ENCODE results near the gene PLPP3.

PLPP3 gene

DNA sequence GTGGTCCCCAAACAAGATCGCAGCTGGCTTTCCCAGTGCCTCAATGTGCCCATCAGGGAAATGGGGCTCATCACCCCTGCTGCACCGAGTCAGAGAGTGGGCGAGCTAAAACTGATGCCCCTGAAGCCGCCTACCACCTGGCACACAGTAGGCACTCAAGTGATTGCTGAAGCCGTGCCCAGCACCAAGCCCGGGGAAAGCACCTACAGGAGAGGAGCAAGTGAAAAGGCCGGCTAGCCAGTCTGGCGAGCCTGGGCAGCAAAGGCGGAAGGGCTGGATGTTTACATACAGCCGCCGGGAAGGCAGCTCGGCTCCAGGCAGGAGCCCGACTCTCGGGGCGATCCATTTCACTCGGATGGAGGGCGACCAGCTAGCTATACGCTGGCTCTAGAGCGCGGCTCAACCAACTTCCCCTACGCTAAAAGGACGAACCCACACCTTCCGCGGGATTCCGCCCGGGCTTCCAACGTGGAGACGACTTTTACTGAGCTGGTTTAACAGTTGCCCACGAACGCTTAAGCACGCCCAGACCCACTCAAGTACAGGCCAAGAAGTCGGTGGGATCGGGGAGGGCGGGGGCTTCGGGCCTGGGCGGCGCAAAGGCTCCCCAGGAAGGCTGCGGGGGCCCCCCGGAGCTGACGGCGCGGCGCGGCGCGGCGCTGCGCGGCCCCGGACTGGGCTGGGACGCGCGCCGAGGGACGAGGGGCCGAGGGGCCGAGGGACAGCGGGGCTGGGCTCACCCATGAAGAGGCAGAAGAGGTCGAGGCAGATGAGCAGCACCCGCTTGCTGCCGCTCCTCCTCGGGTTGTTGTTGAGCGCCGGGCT lies 1.0 kb downstream of the PLPP3 start:
- Histone ChIP-seq H3K27ac (ENCODE audit: extremely low read depth, low read depth, low read length) (peak overlapping the region; percentile 96), H3K4me3 (ENCODE audit: low read depth, low read length) (peak overlapping the region; percentile 91), H3K4me1 (ENCODE audit: control insufficient read depth, insufficient read depth, low read length) (peaks cover 10% of the 10 kb centered on the region), H3K36me3 (ENCODE audit: control insufficient read depth in 2 of 2, insufficient read depth in 1 of 2, low read length in 2 of 2) (no peaks in the 10 kb centered on the region), H3K9me3 (ENCODE audit: control insufficient read depth, insufficient read depth, low read depth, low read length) (no peaks in the 10 kb centered on the region)
- CTCF ChIA-PET: interaction anchor here (0.6 to 2.3 kb wide), 13 partner anchors 10 to 1469 kb away, joined by 3 to 9 read pairs (median 3); no protein-coding TSS in a partner anchor
- POLR2A ChIA-PET: interaction anchor here (0.5 to 2.1 kb wide), 4 partner anchors 46 to 241 kb away, joined by 3 to 7 read pairs (median 4); no protein-coding TSS in a partner anchor
- TF ChIP-seq, protein P1, sequence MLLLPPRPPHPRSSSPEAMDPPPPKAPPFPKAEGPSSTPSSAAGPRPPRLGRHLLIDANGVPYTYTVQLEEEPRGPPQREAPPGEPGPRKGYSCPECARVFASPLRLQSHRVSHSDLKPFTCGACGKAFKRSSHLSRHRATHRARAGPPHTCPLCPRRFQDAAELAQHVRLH (tag by site-specific recombination; IDR thresholded peaks at IDR 0.05): peak; percentile 80; the same call in 1 of the 2 replicates
- TF ChIP-seq YY2 (tag by site-specific recombination; IDR thresholded peaks at IDR 0.05) (no peak), ZNF223 (tag by site-specific recombination; IDR thresholded peaks at IDR 0.05) (no peak), GLI4 (tag by site-specific recombination; IDR thresholded peaks at IDR 0.05) (no peak), ZXDB (tag by site-specific recombination; IDR thresholded peaks at IDR 0.05) (peak; percentile 50; the same call in 1 of the 2 replicates), ZBTB44 (tag by site-specific recombination; IDR thresholded peaks at IDR 0.05) (no peak), ZBTB17 (tag by site-specific recombination; IDR thresholded peaks at IDR 0.05) (0 out of 2 replicates have a peak, but pooled peaks have one; percentile 18), ZNF175 (tag by site-specific recombination; IDR thresholded peaks at IDR 0.05) (no peak), ZBTB8A (tag by site-specific recombination; IDR thresholded peaks at IDR 0.05) (peak; percentile 23; the same call in 1 of the 2 replicates), ZSCAN16 (tag by site-specific recombination; IDR thresholded peaks at IDR 0.05) (no peak), ZNF169 (tag by site-specific recombination; IDR thresholded peaks at IDR 0.05) (no peak), ZNF18 (tag by site-specific recombination; IDR thresholded peaks at IDR 0.05) (0 out of 2 replicates have a peak, but pooled peaks have one; percentile 26), ZNF501 (tag by site-specific recombination; IDR thresholded peaks at IDR 0.05) (peak; percentile 74; the same call in 1 of the 2 replicates), ZNF155 (tag by site-specific recombination; IDR thresholded peaks at IDR 0.05) (no peak), ZNF843 (tag by site-specific recombination; IDR thresholded peaks at IDR 0.05) (no peak), GLIS2 (tag by site-specific recombination; IDR thresholded peaks at IDR 0.05) (peak; percentile 26; the same call in 1 of the 2 replicates), ZBTB48 (tag by site-specific recombination; IDR thresholded peaks at IDR 0.05) (no peak), ZNF335 (tag by site-specific recombination; conservative IDR thresholded peaks at IDR 0.05) (peak; percentile 70), GLIS1 (tag by site-specific recombination; IDR thresholded peaks at IDR 0.05) (peak; percentile 57; the same call in 1 of the 2 replicates), SALL2 (tag by site-specific recombination; IDR thresholded peaks at IDR 0.05; ENCODE audit: borderline replicate concordance) (no peak), PRDM6 (tag by site-specific recombination; IDR thresholded peaks at IDR 0.05) (no peak), PRDM4 (tag by site-specific recombination; IDR thresholded peaks at IDR 0.05) (no peak), TRIM28 (IDR thresholded peaks at IDR 0.05; ENCODE audit: borderline replicate concordance, low read length) (peak; percentile 13; the same call in 1 of the 2 replicates), ZFP69B (tag by site-specific recombination; IDR thresholded peaks at IDR 0.05) (no peak), ZNF2 (tag by site-specific recombination; IDR thresholded peaks at IDR 0.05) (peak; percentile 71), ZNF426 (tag by site-specific recombination; IDR thresholded peaks at IDR 0.05) (no peak), ZNF302 (tag by site-specific recombination; IDR thresholded peaks at IDR 0.05; ENCODE audit: low read depth) (no peak)
- TF ChIP-seq, protein P2, sequence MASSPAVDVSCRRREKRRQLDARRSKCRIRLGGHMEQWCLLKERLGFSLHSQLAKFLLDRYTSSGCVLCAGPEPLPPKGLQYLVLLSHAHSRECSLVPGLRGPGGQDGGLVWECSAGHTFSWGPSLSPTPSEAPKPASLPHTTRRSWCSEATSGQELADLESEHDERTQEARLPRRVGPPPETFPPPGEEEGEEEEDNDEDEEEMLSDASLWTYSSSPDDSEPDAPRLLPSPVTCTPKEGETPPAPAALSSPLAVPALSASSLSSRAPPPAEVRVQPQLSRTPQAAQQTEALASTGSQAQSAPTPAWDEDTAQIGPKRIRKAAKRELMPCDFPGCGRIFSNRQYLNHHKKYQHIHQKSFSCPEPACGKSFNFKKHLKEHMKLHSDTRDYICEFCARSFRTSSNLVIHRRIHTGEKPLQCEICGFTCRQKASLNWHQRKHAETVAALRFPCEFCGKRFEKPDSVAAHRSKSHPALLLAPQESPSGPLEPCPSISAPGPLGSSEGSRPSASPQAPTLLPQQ (tag by site-specific recombination; IDR thresholded peaks at IDR 0.05): peak; percentile 9; the same call in 1 of the 2 replicates

Measured in HEK293 (cell line).